Kidney capillary endothelial cell (primary cell): Measurements from ENCODE around the gene PAPOLA.
A peak's percentile ranks its signal among the peaks of the same experiment; 100 is the strongest.

Source experiments
- DNase-seq: peaks from one replicate; pipeline ENCODE4 v3.0.0-alpha.2; 2018; ENCODE audit warnings: low spot score

Gene PAPOLA

DNA sequence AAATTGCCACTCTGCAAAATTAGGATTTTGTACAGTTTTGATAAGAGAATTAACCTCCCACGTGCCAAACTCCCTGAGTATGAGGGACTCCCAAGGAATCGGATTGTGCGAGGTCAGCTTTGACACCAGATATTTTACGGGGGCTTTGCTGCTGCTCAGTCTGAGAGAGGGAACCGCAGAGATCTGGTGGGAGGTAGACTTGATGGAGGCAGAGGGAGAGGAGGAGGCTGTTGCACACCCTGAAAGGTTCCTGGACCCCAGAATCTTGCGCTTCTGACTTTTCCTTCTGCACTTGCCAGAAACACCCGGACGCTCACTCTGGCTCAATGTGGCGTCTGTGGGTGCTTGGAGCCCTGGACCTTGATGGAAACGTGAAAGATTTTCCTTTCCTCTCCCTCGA lies 83.9 kb downstream of the PAPOLA start:
- no peak for DNase-seq

GRCh38 chr14:96586921-96587822 lies 85.0 kb downstream of the PAPOLA start:
- DNase-seq, result no peak

GRCh38 chr14:96587823-96588385 lies 85.7 kb downstream of the PAPOLA start:
- DNase-seq, result no peak

- DNase-seq, result peak; percentile 23
Measured at GRCh38 chr14:96588410-96589257, 86.5 kb downstream of the PAPOLA start.

DNA sequence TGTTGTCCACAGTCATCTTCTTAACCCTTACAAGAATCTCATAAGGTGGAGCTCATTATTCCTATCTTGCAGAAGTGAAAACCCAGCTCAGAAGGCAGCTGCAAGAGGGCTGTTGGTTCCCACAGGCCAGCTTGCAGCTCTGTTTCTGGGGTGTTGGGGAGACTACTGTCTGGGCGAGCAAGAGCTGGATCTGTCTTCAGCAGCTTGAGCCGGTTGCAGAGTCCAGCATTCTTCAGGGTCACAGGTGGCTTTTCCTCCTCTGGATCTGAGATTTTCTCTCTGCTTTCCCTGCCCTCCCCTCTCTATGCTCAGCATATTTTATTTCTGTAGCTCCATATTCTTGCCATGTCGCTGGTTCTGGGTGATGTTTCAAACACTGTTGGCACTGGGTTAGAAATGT lies 87.4 kb downstream of the PAPOLA start:
- DNase-seq, result no peak

GRCh38 chr14:96590190-96590864 lies 88.1 kb downstream of the PAPOLA start:
- DNase-seq, result no peak

DNA sequence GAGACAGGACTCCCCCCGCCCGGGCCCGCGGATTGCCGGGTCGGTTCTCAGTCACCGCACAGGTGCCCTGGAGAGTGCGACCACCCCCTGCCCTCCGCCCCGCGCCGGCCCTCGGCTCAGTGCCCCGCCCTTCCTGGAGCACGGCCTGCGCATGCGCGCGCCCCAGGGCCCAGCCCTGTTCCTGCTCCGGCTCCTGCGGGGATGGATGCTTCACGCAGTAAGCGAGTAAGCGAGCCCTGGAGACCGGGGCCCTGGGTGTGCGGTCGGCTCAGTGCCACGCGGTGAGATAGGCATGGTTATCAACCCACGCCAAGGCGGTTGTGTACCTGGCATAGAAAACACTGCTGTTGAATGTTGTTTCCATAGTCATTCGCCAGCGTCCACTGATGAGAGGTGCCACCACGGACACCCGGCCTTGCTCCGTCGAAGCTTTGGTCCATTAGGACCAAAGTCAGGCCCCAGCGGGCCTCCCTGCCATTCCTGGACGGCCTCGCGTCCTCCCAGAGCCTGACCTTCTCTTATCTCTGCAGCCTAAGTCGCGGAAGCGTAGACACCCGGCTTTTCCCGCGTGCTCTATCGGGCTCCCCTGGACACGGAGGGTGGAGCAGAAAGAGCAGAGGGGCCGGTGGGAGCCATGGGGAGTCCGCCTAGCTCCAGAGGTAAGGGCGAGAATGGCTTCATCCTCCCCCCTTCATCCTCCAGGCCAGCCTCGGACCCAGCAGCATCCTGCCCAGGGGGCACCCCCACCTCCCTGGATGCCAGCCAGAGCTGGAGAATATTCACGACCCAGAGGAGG lies 90.6 kb downstream of the PAPOLA start:
- DNase-seq, result peak; percentile 21

GRCh38 chr14:96594961-96595360 lies 92.8 kb downstream of the PAPOLA start:
- DNase-seq, result no peak

- no peak for DNase-seq
Measured at GRCh38 chr14:96597680-96598079, 95.5 kb downstream of the PAPOLA start.

GRCh38 chr14:96598332-96598928 lies 96.2 kb downstream of the PAPOLA start:
- no peak for DNase-seq

DNA sequence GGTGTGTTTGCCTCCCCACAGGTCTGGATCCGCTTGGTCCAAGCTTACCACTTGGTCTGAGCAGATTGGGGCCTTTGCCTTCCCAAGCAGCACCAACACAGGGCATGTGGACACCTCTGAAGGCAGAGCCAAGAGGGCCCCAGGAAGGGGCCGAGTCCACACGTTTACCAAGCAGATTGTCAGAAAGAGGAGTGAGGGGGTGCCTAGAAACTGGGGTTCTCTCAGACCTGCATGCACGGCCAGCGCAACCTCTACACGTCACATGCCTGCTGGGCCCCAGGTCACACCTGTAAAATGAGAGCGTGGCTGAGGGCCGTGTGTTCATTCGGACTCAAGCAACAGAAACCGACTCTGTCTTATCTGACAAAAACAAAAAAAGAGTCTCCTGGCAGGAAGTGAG lies 96.9 kb downstream of the PAPOLA start:
- DNase-seq, result no peak

DNA sequence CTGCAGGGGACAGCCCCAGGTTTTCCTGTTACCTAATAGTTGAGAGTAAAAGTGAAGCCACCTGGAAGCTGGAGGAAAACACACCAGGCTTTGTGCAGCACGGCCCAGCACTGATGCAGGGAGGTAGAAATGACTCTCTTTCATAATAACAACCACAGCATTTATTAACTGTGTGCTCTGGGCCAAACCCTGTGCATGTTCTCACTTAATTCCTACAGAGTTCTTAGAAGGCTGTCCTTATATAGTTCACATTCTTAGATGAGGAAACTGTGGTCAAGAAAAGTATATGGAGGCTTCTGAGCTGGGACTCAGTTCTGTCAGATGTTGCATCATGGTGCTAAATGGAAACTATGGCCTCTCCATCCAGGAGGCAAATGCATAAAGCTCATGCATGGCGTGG lies 100.0 kb downstream of the PAPOLA start:
- no peak for DNase-seq

DNA sequence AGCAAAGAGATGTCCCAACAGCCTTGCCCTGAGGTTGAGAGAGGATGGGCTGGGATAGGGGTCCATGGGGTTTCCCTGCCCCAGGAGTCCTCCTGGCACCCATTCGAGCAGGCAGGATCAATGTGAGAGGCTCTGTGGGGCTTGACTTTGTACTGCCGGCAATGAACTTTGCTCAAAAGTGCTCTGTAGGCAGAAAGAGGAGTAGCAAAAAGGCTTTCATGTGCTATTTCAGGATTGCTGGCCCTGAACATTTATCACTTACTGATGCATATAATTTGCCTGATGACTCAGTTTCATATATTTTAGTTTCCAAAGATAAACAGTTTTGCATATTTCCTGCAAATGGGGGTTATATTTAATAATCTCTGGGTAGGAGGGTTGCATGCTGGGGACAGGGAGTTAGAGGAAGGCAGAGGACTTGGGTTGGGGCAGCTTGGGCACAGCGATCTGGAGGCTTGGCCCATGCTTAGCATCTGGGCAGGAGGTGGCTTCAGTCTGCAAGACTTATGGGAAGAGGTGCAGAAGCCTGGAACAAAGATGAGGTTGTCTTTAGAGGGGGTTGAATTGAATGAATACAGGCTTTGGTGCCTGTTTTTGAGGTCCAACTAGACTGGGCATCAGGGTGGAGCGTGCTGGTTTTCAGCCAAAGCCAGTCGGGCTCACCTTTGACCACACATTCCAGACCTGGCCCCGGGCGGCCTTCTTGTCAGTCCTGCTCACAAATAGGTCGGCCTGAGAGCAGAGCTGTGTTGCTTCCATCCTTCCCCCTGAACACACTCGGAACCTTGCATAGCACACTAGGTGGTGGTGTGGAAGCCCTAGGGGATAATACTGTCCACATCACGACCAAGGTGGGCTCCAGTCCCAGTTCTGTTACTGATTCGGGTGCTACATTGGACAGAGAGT lies 101.4 kb downstream of the PAPOLA start:
- no peak for DNase-seq

DNA sequence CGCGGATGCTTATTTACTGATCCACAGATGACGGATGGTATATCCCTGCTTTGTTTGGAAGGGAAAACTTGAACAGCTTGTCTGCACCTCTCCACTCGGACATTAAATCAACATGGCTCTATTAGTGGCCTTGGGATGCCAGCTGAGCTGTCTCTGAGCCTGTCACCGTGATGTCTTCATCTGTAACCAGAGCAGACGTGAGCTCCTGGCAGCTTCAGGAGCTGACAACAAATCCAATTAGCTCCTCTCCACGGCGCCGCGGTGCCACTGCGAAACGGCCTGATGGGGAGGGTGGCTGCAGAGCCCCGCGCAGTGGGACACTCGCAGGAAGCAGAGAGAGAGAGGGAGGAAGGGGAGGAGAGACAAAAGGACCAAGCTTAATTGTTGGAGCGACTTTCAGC lies 112.3 kb downstream of the PAPOLA start:
- DNase-seq, result no peak

GRCh38 chr14:96616161-96616721 lies 114.1 kb downstream of the PAPOLA start:
- no peak for DNase-seq
